ENCODE data around the gene TMPRSS13.

TMPRSS13 gene

GRCh38 chr11:117933930-117934329 is 4.7 kb upstream of the TMPRSS13 start:
- Histone ChIP-seq H3K36me3 (ENCODE audit: control insufficient read depth in 1 of 2, insufficient read depth in 2 of 2, low read length in 2 of 2) (no peaks in the 10 kb centered on the region), H3K27me3 (ENCODE audit: insufficient read depth, low read length) (no peaks in the 10 kb centered on the region), H3K27ac (ENCODE audit: low read depth, low read length) (no peak overlapping the region), H3K4me3 (ENCODE audit: low read depth, low read length) (no peak overlapping the region), H2AFZ (ENCODE audit: insufficient read depth, low read length, poor library complexity) (no peak overlapping the region), H3K4me1 (ENCODE audit: control insufficient read depth in 1 of 2, insufficient read depth in 2 of 2, low read length in 2 of 2) (peaks cover 16% of the 10 kb centered on the region in 2 experiments), H4K91ac (ENCODE audit: low read depth, low read length) (no peak overlapping the region), H2BK5ac (ENCODE audit: low read depth, low read length, poor library complexity) (no peak overlapping the region), H3K9ac (ENCODE audit: low read length) (no peak overlapping the region), H4K12ac (ENCODE audit: low read depth, low read length) (no peak overlapping the region), H3K14ac (ENCODE audit: low read length) (no peak overlapping the region), H3K4ac (ENCODE audit: low read depth, low read length) (no peak overlapping the region), H3K23ac (ENCODE audit: low read length) (no peak overlapping the region), H2AK5ac (ENCODE audit: low read length) (no peak overlapping the region), H3K79me2 (ENCODE audit: control insufficient read depth, insufficient read depth, low read length, poor library complexity) (no peaks in the 10 kb centered on the region), H2BK120ac (ENCODE audit: insufficient read depth, low read length, poor library complexity) (no peak overlapping the region), H2BK12ac (ENCODE audit: low read length) (no peak overlapping the region), H3K9me3 (ENCODE audit: insufficient read depth, low read depth, low read length) (no peaks in the 10 kb centered on the region), H3K4me2 (ENCODE audit: low read length) (no peak overlapping the region), H3K18ac (ENCODE audit: low read length) (no peak overlapping the region), H3K79me1 (ENCODE audit: low read length) (peaks cover 2% of the 10 kb centered on the region), H4K8ac (ENCODE audit: low read depth, low read length) (no peak overlapping the region)
- no peak for DNase-seq
- WGBS (ENCODE audit: extremely low coverage, insufficient coverage, insufficient read length) = no CpG with 5 or more reads among the region's 5 CpGs

DNA sequence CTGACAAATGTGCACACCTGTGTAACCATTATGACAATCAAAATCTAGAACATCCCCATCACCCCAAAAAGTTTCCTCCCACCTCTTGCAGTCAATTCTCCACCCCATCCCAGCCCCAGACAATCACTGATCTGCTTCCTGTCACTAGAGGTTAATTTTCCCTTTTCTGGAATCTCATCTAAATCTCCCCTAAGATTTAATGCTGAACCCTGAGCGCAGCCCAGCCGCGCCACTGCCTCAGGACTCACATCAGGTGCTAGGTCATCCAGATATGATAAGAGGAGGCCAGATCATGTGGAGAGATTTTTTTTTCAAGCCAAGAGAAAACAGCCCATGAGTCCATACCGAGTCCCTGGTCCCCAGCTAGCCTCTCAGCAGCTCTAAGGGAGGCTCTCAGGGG is 4.3 kb upstream of the TMPRSS13 start:
- H3K79me1 ChIP-seq (ENCODE audit: low read length) = peaks cover 2% of the 10 kb centered on the region
- no peaks in the 10 kb centered on the region for H3K27me3 ChIP-seq (ENCODE audit: insufficient read depth, low read length)
- H3K79me2 ChIP-seq (ENCODE audit: control insufficient read depth, insufficient read depth, low read length, poor library complexity) = no peaks in the 10 kb centered on the region
- peaks cover 18 to 19% of the 10 kb centered on the region in 2 experiments for H3K4me1 ChIP-seq (ENCODE audit: control insufficient read depth in 1 of 2, insufficient read depth in 2 of 2, low read length in 2 of 2)
- no peak overlapping the region for H2AFZ ChIP-seq (ENCODE audit: insufficient read depth, low read length, poor library complexity)
- H3K4me3 ChIP-seq (ENCODE audit: low read depth, low read length) = no peak overlapping the region
- no peaks in the 10 kb centered on the region for H3K36me3 ChIP-seq (ENCODE audit: control insufficient read depth in 1 of 2, insufficient read depth in 2 of 2, low read length in 2 of 2)
- H4K91ac ChIP-seq (ENCODE audit: low read depth, low read length) = no peak overlapping the region
- H2BK12ac ChIP-seq (ENCODE audit: low read length) = no peak overlapping the region
- H4K12ac ChIP-seq (ENCODE audit: low read depth, low read length) = no peak overlapping the region
- H3K9ac ChIP-seq (ENCODE audit: low read length) = no peak overlapping the region
- H3K18ac ChIP-seq (ENCODE audit: low read length) = no peak overlapping the region
- no peak overlapping the region for H3K4me2 ChIP-seq (ENCODE audit: low read length)
- no peak overlapping the region for H3K4ac ChIP-seq (ENCODE audit: low read depth, low read length)
- no peak overlapping the region for H2BK5ac ChIP-seq (ENCODE audit: low read depth, low read length, poor library complexity)
- no peaks in the 10 kb centered on the region for H3K9me3 ChIP-seq (ENCODE audit: insufficient read depth, low read depth, low read length)
- DNase-seq = no peak
- H3K23ac ChIP-seq (ENCODE audit: low read length) = no peak overlapping the region
- no peak overlapping the region for H2BK120ac ChIP-seq (ENCODE audit: insufficient read depth, low read length, poor library complexity)
- WGBS (ENCODE audit: extremely low coverage, insufficient coverage, insufficient read length) = no CpG with 5 or more reads among the region's 4 CpGs
- no peak overlapping the region for H3K14ac ChIP-seq (ENCODE audit: low read length)
- no peak overlapping the region for H2AK5ac ChIP-seq (ENCODE audit: low read length)
- H4K8ac ChIP-seq (ENCODE audit: low read depth, low read length) = no peak overlapping the region
- H3K27ac ChIP-seq (ENCODE audit: low read depth, low read length) = no peak overlapping the region

- Histone ChIP-seq H3K79me1 (ENCODE audit: low read length) (peaks cover 2% of the 10 kb centered on the region), H4K12ac (ENCODE audit: low read depth, low read length) (no peak overlapping the region), H2BK12ac (ENCODE audit: low read length) (no peak overlapping the region), H3K4me2 (ENCODE audit: low read length) (no peak overlapping the region), H3K14ac (ENCODE audit: low read length) (no peak overlapping the region), H3K18ac (ENCODE audit: low read length) (no peak overlapping the region), H3K9ac (ENCODE audit: low read length) (no peak overlapping the region), H3K27me3 (ENCODE audit: insufficient read depth, low read length) (no peaks in the 10 kb centered on the region), H4K8ac (ENCODE audit: low read depth, low read length) (no peak overlapping the region), H2BK120ac (ENCODE audit: insufficient read depth, low read length, poor library complexity) (no peak overlapping the region), H4K91ac (ENCODE audit: low read depth, low read length) (no peak overlapping the region), H3K9me3 (ENCODE audit: insufficient read depth, low read depth, low read length) (no peaks in the 10 kb centered on the region), H3K4me1 (ENCODE audit: control insufficient read depth in 1 of 2, insufficient read depth in 2 of 2, low read length in 2 of 2) (peaks cover 18 to 19% of the 10 kb centered on the region in 2 experiments), H3K4ac (ENCODE audit: low read depth, low read length) (no peak overlapping the region), H2AFZ (ENCODE audit: insufficient read depth, low read length, poor library complexity) (no peak overlapping the region), H2BK5ac (ENCODE audit: low read depth, low read length, poor library complexity) (no peak overlapping the region), H3K79me2 (ENCODE audit: control insufficient read depth, insufficient read depth, low read length, poor library complexity) (no peaks in the 10 kb centered on the region), H3K23ac (ENCODE audit: low read length) (no peak overlapping the region), H3K27ac (ENCODE audit: low read depth, low read length) (no peak overlapping the region), H3K4me3 (ENCODE audit: low read depth, low read length) (no peak overlapping the region), H3K36me3 (ENCODE audit: control insufficient read depth in 1 of 2, insufficient read depth in 2 of 2, low read length in 2 of 2) (no peaks in the 10 kb centered on the region), H2AK5ac (ENCODE audit: low read length) (no peak overlapping the region)
- DNase-seq = no peak
- no CpG with 5 or more reads among the region's 3 CpGs for WGBS (ENCODE audit: extremely low coverage, insufficient coverage, insufficient read length)
Observed at GRCh38 chr11:117932947-117933346, 3.7 kb upstream of the TMPRSS13 start.

- H2AFZ ChIP-seq (ENCODE audit: insufficient read depth, low read length, poor library complexity) = no peak overlapping the region
- H3K9ac ChIP-seq (ENCODE audit: low read length) = no peak overlapping the region
- H3K18ac ChIP-seq (ENCODE audit: low read length) = no peak overlapping the region
- no peak overlapping the region for H3K23ac ChIP-seq (ENCODE audit: low read length)
- H3K79me2 ChIP-seq (ENCODE audit: control insufficient read depth, insufficient read depth, low read length, poor library complexity) = no peaks in the 10 kb centered on the region
- H3K4me1 ChIP-seq (ENCODE audit: control insufficient read depth in 1 of 2, insufficient read depth in 2 of 2, low read length in 2 of 2) = peaks cover 18 to 19% of the 10 kb centered on the region in 2 experiments
- no peak overlapping the region for H2AK5ac ChIP-seq (ENCODE audit: low read length)
- H3K27me3 ChIP-seq (ENCODE audit: insufficient read depth, low read length) = no peaks in the 10 kb centered on the region
- no peak overlapping the region for H3K4me3 ChIP-seq (ENCODE audit: low read depth, low read length)
- no peaks in the 10 kb centered on the region for H3K36me3 ChIP-seq (ENCODE audit: control insufficient read depth in 1 of 2, insufficient read depth in 2 of 2, low read length in 2 of 2)
- no CpG with 5 or more reads among the region's 6 CpGs for WGBS (ENCODE audit: extremely low coverage, insufficient coverage, insufficient read length)
- H4K12ac ChIP-seq (ENCODE audit: low read depth, low read length) = no peak overlapping the region
- no peak overlapping the region for H2BK12ac ChIP-seq (ENCODE audit: low read length)
- H3K4me2 ChIP-seq (ENCODE audit: low read length) = no peak overlapping the region
- no peaks in the 10 kb centered on the region for H3K9me3 ChIP-seq (ENCODE audit: insufficient read depth, low read depth, low read length)
- H4K8ac ChIP-seq (ENCODE audit: low read depth, low read length) = no peak overlapping the region
- H3K27ac ChIP-seq (ENCODE audit: low read depth, low read length) = no peak overlapping the region
- peaks cover 2% of the 10 kb centered on the region for H3K79me1 ChIP-seq (ENCODE audit: low read length)
- DNase-seq = no peak
- H3K4ac ChIP-seq (ENCODE audit: low read depth, low read length) = no peak overlapping the region
- H4K91ac ChIP-seq (ENCODE audit: low read depth, low read length) = no peak overlapping the region
- no peak overlapping the region for H2BK5ac ChIP-seq (ENCODE audit: low read depth, low read length, poor library complexity)
- H2BK120ac ChIP-seq (ENCODE audit: insufficient read depth, low read length, poor library complexity) = no peak overlapping the region
- H3K14ac ChIP-seq (ENCODE audit: low read length) = no peak overlapping the region
Observed at GRCh38 chr11:117932426-117932825, 3.2 kb upstream of the TMPRSS13 start.

All from trophoblast cell (in vitro differentiated cells and primary cell).